DMS53 (cell line): ENCODE data around the gene ZNF519.
"Not testable (repeated sequence)": the region's sequence is repeated elsewhere in the genome, so short reads cannot be mapped to it uniquely, and the experiment has no call there.

Experiments
- DNase-seq: peaks from one replicate; lab custom pipeline; 2025; lab: John Stamatoyannopoulos, UW

ZNF519 gene

GRCh38 chr18:14147935-14148865 lies 16.0 kb upstream of the ZNF519 start:
- DNase-seq = not testable (repeated sequence)

GRCh38 chr18:14146771-14147170 lies 14.5 kb upstream of the ZNF519 start:
- DNase-seq = peak; percentile 41

- DNase-seq = not testable (repeated sequence)
These were observed 13.5 kb upstream of the ZNF519 start for GRCh38 chr18:14145581-14146338.

- DNase-seq = not testable (repeated sequence)
These were observed 12.8 kb upstream of the ZNF519 start for GRCh38 chr18:14145021-14145420.

- no peak for DNase-seq
These were observed 12.3 kb upstream of the ZNF519 start for GRCh38 chr18:14144628-14144895.

GRCh38 chr18:14143871-14144627 lies 11.8 kb upstream of the ZNF519 start:
- not testable (repeated sequence) for DNase-seq

- DNase-seq = not testable (repeated sequence)
These were observed 11.2 kb upstream of the ZNF519 start for GRCh38 chr18:14143396-14143795.

GRCh38 chr18:14142177-14142576 lies 9.9 kb upstream of the ZNF519 start:
- DNase-seq = not testable (repeated sequence)

- DNase-seq = not testable (repeated sequence)
These were observed 7.3 kb upstream of the ZNF519 start for GRCh38 chr18:14139583-14139982.

- DNase-seq = not testable (repeated sequence)
These were observed 5.7 kb upstream of the ZNF519 start for GRCh38 chr18:14137971-14138370.

- not testable (repeated sequence) for DNase-seq
These were observed 452 bp downstream of the ZNF519 start for GRCh38 chr18:14131696-14132270.

- not testable (repeated sequence) for DNase-seq
These were observed 1.4 kb downstream of the ZNF519 start for GRCh38 chr18:14130804-14131203.

- DNase-seq = no peak
These were observed 7.5 kb downstream of the ZNF519 start for GRCh38 chr18:14124689-14125088.

- DNase-seq = no peak
These were observed 10.1 kb downstream of the ZNF519 start for GRCh38 chr18:14122097-14122496.

- DNase-seq = no peak
These were observed 11.3 kb downstream of the ZNF519 start for GRCh38 chr18:14120926-14121325.

- no peak for DNase-seq
These were observed 14.6 kb downstream of the ZNF519 start for GRCh38 chr18:14117606-14118005.

- no peak for DNase-seq
These were observed 25.3 kb downstream of the ZNF519 start for GRCh38 chr18:14106906-14107305.

GRCh38 chr18:14104906-14105748 lies 27.1 kb downstream of the ZNF519 start:
- no peak for DNase-seq

- DNase-seq = no peak
These were observed 28.0 kb downstream of the ZNF519 start for GRCh38 chr18:14104201-14104600.

GRCh38 chr18:14100503-14101286 lies 31.5 kb downstream of the ZNF519 start:
- no peak for DNase-seq
